HL-60/S4 treated with retinoic acid at 250 ng/mL for 4 days and 3 days (cell line): ENCODE results near the gene DEPDC1.
"Not testable (repeated sequence)": the region's sequence is repeated elsewhere in the genome, so short reads cannot be mapped to it uniquely, and the experiment has no call there.

Source experiments
- in situ Hi-C: fragments of 300-500 bp; cut with MboI; formaldehyde crosslinking; loops from 2 replicates; pipeline ENCODE4 v1.7.0; 2022; ENCODE audit warnings: low sequenced_read_pairs

DEPDC1 gene

DNA sequence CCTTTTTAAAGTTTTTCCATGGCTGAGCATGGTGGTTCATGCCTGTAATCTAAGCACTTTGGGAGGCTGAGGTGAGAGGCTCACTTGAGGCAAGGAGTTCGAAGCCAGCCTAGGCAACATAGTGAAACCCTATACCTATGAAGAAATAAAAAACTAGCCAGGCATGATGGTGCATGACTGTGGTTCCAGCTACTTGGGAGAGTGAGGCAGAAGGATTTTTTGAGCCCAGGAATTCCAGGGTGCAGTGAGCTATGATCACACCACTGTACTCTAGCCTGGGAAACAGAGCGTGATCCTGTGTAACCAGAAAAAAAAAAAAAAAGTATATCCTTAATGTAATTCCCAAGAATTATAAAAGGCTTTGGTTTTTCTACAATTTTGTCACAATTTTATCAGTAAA lies 17.4 kb downstream of the DEPDC1 start:
- in situ Hi-C loops, result no loop called here

- in situ Hi-C loops, result no loop called here
Measured at GRCh38 chr1:68478662-68479061, 18.2 kb downstream of the DEPDC1 start.

DNA sequence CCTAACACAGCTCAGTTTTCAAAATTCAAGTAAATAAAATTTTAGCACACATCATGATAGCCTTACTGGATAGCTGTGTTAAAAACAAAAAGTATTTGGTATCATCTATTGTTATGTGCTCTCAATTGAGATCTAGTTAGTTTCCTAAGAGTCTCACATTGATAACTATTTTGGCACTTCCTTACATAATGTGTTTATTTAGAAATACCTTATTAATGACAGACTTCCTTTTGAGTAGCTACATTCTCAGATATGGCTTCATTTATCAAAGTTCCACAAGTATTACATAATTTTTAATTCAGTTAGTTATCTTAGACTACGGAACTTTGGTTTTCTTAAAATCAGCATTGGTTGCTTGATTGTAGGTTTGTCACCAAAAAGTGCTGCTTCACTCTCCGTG lies 20.3 kb downstream of the DEPDC1 start:
- in situ Hi-C loops, result not testable (repeated sequence)

GRCh38 chr1:68473060-68473459 lies 23.8 kb downstream of the DEPDC1 start:
- in situ Hi-C loops, result no loop called here

DNA sequence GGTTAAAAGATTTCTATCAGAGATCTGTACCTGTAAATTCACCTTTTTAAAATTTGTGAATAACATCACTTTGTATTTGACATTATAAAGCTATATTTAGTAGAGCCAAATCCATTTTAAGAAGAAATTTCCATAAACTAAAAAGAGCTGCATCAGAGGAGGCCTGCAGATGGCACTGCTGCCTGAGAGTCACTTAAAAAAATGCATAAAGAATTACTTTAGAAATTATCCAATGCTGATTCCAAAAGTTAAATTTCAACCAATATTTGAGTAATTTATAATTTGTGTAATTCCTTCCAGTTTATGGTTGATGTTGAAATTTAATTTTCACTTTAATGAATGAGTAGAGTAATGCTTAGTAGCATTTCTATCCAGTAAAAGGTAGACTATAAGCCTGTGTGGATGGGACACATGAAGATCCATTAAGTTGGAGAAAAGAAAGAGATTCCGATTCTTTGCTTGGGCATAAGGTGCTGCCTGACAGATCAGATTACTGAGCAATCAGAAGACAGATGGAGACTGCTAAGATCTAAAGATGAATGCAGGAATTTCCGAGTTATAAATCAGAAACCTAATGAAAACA lies 26.4 kb downstream of the DEPDC1 start:
- in situ Hi-C loops, result no loop called here

- in situ Hi-C loops, result no loop called here
Measured at GRCh38 chr1:68464891-68465290, 32.0 kb downstream of the DEPDC1 start.

GRCh38 chr1:68460935-68461334 lies 35.9 kb downstream of the DEPDC1 start:
- in situ Hi-C loops, result no loop called here

GRCh38 chr1:68459796-68460195 lies 37.1 kb downstream of the DEPDC1 start:
- in situ Hi-C loops, result no loop called here

DNA sequence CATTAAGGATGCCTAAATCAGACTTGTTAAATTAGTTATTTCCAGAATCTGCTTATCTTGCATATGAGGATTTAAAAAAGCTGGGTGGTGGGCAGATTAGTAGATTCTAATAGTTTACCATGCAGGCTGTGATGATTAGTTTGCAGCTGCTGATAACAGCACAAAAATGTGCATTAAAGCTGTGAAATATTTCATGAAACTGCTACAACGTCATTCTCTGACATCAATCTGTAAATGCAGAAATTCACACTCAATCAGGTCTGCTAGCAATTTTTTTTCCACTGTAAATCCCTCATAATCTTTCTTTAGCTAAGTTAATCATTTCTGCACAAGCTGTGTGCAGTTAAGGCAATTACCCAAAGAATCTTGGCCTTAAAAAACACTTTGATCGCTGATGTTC lies 37.8 kb downstream of the DEPDC1 start:
- in situ Hi-C loops, result no loop called here

DNA sequence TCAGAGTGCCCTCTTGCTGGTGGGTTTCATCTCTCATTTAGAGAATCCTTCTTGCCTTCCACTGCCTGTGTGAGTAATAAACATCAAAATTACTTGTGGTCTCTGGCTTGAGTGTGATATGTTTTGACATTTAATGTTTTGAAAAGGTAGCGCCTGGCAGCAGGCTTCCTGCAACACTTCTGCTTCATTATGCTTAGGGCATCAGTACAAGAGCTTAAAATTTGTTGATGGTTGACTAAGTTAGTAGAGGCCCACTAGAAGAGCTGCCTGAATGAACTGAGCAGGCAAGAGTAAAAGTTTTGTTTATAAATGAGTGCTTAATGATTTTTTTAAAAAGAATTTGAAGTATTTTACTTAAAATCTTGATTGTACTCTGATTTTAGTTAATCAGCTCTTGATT lies 40.7 kb downstream of the DEPDC1 start:
- in situ Hi-C loops, result no loop called here

GRCh38 chr1:68454534-68454933 lies 42.3 kb downstream of the DEPDC1 start:
- in situ Hi-C loops, result no loop called here

GRCh38 chr1:68453060-68453670 lies 43.7 kb downstream of the DEPDC1 start:
- in situ Hi-C loops, result no loop called here

DNA sequence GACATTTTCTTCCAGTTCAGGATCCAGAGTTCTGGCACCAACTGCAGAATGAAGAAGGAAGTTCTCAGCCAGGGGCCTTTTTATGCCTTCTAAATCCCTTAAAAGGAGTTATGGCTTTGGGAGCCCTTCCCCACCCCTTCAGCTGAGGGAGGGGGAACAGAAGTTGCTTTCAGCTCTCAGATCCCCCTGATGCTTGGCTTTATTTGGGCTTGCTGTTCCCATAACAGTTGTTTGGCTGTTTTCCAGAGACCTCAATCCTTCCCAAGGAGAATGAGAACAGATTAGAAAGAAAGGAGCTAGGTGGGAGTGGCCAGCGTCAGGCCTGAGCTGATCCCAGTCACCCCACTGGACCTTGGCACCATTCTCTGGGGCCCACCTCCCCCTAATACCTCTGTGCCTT lies 47.0 kb downstream of the DEPDC1 start, which contains the start of gene RPE65:
Gene RPE65, minus strand, starts transcription at position 54 of the 400 bp plus-strand sequence. Its CDS starts 49 bp downstream, at position 5.
- in situ Hi-C loops, result no loop called here

DNA sequence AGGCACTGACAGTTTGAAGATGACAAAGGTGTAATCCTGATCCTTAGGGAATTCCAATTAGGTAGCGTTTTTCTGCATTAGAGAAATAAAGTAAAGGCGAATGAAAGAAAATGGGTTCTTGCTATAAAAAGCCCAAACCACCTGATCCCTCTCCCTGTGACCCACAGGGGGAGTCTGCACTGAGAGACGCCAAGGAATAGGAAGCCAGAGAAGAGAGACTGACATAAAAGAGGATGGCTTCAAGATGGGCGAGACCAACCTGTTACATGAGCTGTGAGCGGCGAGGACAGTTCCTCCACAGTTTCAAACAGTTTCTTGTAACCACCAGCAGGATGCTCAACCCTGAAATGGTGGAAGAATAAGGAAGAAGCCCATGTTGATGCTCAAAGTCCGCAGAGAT lies 48.5 kb downstream of the DEPDC1 start:
- in situ Hi-C loops, result no loop called here

DNA sequence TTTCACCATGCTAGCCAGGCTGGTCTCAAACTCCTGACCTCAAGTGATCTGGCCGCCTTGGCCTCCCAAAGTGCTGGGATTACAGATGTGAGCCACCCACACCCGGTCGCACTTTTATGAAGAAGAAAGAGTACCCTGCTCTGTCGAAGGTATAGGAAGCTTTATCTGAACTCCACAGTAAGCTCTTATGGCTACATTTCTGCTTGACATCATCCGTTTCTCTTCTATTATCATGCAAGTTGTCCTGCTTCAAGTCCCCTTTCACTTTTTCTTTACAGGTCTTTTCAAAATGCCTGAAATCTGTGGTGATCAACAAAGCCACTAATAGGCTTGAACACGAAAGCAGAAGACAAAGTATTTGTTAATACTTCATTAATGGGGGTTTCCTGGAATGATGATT lies 51.2 kb downstream of the DEPDC1 start:
- in situ Hi-C loops, result no loop called here

DNA sequence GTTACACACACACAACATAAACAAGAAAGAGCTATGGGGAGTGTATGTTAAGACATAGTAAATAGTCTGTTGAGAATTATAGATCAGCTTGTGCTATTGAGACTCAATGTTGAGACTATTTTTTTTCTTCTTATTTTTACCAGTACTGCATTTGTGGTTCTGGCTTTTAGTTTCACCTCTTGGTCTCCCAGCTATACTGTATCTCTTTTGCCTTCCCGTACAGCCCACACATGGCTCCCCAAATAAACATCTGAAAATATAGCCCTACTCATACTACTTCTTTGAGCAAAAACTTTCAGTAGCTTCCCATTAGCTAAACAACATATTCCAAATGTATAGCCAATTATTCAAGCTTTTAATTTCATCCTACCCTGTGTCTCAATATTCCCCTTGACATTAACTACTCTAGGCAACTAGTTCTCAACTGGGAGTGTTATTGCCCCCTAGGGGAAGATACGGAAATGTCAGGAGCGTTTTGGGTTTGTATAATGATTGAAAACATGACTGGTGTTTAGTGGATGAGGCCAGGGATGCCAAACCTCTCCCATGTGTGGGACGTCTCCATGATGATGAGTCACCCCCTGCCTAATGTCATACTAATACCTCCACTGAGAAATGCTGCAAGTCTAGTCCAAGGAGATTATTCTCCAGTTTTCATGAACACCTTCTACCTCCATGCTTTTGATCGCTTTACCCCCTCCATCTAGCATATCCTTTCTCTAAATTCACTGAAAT lies 53.9 kb downstream of the DEPDC1 start:
- in situ Hi-C loops, result no loop called here

- in situ Hi-C loops, result no loop called here
Measured at GRCh38 chr1:68442006-68442405, 54.9 kb downstream of the DEPDC1 start.

- in situ Hi-C loops, result no loop called here
Measured at GRCh38 chr1:68438310-68438709, 58.6 kb downstream of the DEPDC1 start.

- in situ Hi-C loops, result no loop called here
Measured at GRCh38 chr1:68433395-68433794, 63.5 kb downstream of the DEPDC1 start.

DNA sequence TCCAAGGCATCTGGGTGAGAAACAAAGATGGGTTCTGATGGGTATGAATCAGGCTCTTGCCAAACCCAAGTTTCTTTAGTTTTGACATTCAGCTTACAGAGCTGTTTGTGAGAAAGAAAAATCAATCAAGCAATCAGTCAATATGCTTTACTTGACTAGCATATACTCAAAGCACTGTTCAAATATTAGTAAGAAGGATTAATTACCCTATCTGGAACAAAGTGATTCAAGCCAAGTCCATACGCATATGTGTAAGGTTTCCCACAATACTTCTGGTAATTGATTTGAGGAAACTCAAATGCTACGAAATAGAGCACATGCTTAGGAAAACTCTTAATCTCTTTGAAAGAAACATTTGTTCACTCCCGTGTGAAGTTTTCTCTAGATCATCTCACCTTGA lies 65.8 kb downstream of the DEPDC1 start:
- in situ Hi-C loops, result no loop called here

GRCh38 chr1:68429233-68429808 lies 67.6 kb downstream of the DEPDC1 start:
- in situ Hi-C loops, result no loop called here

DNA sequence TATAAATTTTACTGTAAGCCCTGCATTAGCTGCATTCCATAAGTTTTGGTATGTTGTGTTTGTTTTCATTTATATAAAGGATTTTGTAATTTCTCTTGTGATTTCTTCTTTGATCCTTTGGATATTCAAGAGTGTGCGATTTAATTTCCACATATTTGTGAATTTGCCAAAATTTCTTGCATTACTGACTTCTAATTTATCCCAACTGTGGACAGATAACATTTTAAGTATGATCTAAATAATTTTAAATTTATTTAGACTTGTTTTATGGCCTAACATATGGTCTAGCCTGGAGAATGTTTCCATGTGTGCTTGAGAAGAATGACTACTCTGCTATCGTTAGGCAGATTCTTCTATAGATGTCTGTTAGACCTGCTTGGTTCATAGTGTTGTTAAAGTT lies 70.3 kb downstream of the DEPDC1 start:
- in situ Hi-C loops, result no loop called here
